ENCODE results near the gene CACNA2D2.

Gene CACNA2D2

DNA sequence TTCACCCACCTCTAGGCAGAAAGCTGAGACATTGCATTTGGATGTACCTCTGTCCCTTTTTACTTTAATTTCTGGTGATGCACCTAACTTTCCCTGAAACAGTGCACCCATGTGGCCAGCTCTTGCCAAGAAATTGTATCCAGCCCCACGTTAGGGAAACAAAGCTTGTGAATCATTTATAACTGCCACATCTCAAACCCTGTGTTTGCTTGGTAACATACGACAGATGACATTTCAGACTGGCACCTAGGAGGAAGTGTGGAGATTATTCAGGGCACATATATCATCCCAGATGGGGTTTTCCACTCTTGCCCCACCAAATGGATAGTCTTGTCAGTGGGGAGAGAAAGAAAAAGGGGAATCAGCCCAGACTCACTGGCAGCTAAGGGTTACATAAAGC, 150.7 kb downstream of the CACNA2D2 start:
- TF ChIP-seq CTCF (IDR thresholded peaks at IDR 0.05; ENCODE audit: borderline replicate concordance, control extremely low read depth, extremely low read depth, insufficient read depth, missing control alignments), result peak; percentile 12
- in situ Hi-C loops (cut with MboI; ENCODE audit: low sequenced_read_pairs, unreplicated experiment), result no loop called here
- no peak for DNase-seq (ENCODE audit: low spot score)

GRCh38 chr3:50351323-50351697, 152.1 kb downstream of the CACNA2D2 start:
- no peak for TF ChIP-seq CTCF (IDR thresholded peaks at IDR 0.05; ENCODE audit: borderline replicate concordance, control extremely low read depth, extremely low read depth, insufficient read depth, missing control alignments)
- in situ Hi-C loops (cut with MboI; ENCODE audit: low sequenced_read_pairs, unreplicated experiment), result no loop called here
- no peak for DNase-seq (ENCODE audit: low spot score)

DNA sequence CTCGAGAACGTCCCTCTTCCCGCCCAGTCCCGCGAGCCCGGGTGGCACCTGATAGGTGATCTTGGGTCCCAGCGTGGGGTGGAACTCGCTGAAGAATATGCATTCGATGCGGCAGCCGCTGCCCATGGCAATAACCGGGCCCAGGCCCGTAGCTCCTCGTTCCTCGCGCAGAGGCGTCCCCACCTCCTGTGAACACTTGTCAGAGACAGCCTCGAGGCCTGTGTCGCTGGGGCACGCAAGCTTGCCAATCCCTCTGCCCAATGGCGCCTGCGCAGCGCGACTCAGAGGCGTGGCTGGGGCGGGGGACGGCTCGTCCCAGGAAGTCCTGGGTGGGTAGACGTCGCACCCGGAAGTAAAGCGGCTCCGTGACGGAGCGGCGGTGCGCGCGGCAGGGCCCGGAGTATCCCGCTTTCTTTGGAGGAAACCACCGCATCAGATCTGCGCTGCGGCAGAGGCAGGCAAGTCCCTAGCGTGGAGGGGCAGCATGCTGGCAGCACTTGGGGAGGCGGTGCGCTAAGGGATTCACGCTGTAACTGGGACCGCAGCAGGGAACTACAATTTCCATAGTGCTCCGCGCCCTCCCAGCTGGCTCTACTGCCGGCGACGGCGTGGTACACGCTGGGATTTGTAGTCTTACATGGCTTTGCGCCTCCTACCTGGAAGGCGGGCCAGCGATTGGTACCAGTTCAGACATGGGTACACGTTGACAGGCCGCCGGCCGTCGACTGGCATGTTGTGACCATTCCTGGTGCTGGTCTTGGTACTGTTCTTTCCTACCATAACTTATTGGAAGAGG, 152.7 kb downstream of the CACNA2D2 start, which contains the start of the genes CYB561D2 and NPRL2:
Gene CYB561D2 (plus strand): TSS at position 336 of the 796 bp plus-strand sequence. CDS start 572 bp downstream, outside the sequence.
Gene NPRL2 (minus strand): TSS at position 249 of the 796 bp plus-strand sequence. CDS start 123 bp downstream, at position 126.
- peak; percentile 97 for DNase-seq (ENCODE audit: low spot score)
- in situ Hi-C loops (cut with MboI; ENCODE audit: low sequenced_read_pairs, unreplicated experiment), result no loop called here
- TF ChIP-seq CTCF (IDR thresholded peaks at IDR 0.05; ENCODE audit: borderline replicate concordance, control extremely low read depth, extremely low read depth, insufficient read depth, missing control alignments), result no peak

DNA sequence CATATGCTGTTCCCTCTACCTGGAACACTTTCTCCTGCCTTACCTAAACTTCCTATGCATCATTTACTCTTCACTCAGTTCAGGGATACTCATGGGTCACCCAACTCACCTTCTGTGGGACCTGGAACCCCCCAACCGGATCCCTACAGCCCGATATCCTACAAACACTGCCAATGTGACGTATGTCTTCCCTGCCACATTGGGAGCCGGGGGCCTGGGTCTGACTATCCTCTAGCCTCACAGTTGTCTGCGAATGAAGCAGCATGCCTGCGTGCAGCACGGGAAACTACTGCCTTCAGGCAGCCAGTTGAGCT, 153.3 kb downstream of the CACNA2D2 start:
- in situ Hi-C loops (cut with MboI; ENCODE audit: low sequenced_read_pairs, unreplicated experiment), result no loop called here
- no peak for DNase-seq (ENCODE audit: low spot score)
- TF ChIP-seq CTCF (IDR thresholded peaks at IDR 0.05; ENCODE audit: borderline replicate concordance, control extremely low read depth, extremely low read depth, insufficient read depth, missing control alignments), result no peak

DNA sequence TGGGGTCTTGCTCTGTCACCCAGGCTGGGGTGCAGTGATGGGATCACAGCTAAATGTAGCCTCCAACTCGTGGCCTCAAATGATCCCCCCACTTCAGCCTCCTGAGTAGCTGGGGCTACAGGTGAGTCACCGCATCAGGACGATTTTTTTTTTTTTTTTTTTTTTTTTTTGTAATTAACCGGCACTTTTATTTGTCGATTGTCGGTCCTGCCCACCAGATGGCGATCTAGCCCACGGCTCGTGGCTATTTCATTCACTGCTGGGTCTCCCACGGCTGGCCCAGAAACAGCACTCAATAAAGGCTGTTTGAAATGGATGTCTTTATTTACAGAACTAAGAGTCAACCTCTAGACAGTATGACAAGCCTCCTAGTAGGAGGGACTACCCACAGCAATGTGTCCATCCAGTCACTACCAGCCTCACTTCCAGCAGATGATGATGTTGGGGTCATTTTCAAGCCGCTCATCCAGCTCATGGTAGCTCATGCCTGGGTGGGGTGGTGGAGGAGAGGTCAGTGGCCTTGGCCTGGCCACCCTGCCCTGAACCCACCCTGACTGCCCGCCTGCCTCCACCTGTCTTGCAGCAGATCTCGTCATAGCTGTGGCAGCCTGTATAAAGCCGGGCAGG, 156.1 kb downstream of the CACNA2D2 start:
- TF ChIP-seq CTCF (IDR thresholded peaks at IDR 0.05; ENCODE audit: borderline replicate concordance, control extremely low read depth, extremely low read depth, insufficient read depth, missing control alignments), result peak; percentile 51
- in situ Hi-C loops (cut with MboI; ENCODE audit: low sequenced_read_pairs, unreplicated experiment), result no loop called here
- peak; percentile 73 for DNase-seq (ENCODE audit: low spot score)

DNA sequence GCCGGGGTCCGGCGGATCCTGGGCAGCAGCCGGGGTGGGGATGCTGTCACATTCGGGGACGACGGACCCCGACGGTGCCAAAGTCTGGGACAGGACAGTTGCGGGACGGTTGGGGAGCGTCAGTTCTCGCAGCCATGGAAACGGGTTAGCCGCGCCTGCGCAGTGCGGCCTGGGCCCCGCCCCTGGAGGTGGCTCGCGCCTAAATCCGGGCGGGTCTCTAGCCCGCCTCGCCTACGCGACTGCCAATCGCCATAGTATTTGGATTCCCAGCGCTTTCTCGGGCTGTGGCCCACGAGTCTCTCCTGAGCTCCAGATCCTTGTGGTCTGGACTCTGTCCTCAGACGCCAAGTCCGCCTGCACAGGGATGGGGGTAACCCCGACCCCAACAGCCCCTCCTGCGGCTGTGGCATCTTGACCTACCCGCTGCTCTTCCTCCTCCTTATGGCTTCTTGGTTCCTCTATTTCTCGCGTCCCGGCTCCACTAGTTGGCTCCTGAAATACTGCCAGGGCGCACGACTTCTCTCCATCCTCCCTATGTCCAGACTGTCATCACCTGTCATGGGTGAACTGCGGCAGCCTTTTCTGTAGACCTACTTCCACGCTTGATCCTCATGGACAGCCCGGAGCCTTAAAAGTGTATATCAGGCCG, 157.7 kb downstream of the CACNA2D2 start, which contains the start of gene ZMYND10:
Gene ZMYND10 (minus strand): TSS at position 147 of the 649 bp plus-strand sequence. CDS start 153 bp downstream, outside the sequence.
- DNase-seq (ENCODE audit: low spot score), result peak; percentile 89
- TF ChIP-seq CTCF (IDR thresholded peaks at IDR 0.05; ENCODE audit: borderline replicate concordance, control extremely low read depth, extremely low read depth, insufficient read depth, missing control alignments), result no peak
- in situ Hi-C loops (cut with MboI; ENCODE audit: low sequenced_read_pairs, unreplicated experiment), result no loop called here
